ENCODE data around the gene P2RY1. TPM values are rescaled to one million over a fixed set of nuclear protein-coding genes. Genes with fewer than 3 reads are reported as not detected.
A peak's percentile ranks its signal among the peaks of the same experiment; 100 is the strongest.

P2RY1 gene
- 6.3 and 6.4 TPM in 2 replicates for total RNA-seq (2021)
- long read RNA-seq, full-length matches to known transcripts: 85 of 87 reads
- long read RNA-seq, partial matches to known transcripts: 0 of 87 reads
- long read RNA-seq, other reads (novel, unspliced or antisense): 2 of 87 reads

GRCh38 chr3:152834776-152835600 lies at the start of gene P2RY1:
Gene P2RY1 (plus strand): TSS chr3:152835131. CDS start chr3:152835783, 652 bp downstream.
- H3K23ac ChIP-seq (ENCODE audit: insufficient read length, low read depth, low read length): no peak within 1 kb of the TSS

More at GRCh38 chr3:152834776-152835600, at the start of gene P2RY1:
- Histone ChIP-seq H4K91ac (ENCODE audit: insufficient read length, low read depth, low read length) (no peak within 1 kb of the TSS), H3K23me2 (ENCODE audit: insufficient read length, low read depth, low read length, poor library complexity, severe bottlenecking) (peaks cover 9% of the 10 kb centered on the region), H4K8ac (replicated peaks; ENCODE audit: insufficient read length, low read depth, low read length) (no peak within 1 kb of the TSS), H2AK5ac (ENCODE audit: insufficient read length, low read length) (no peak within 1 kb of the TSS), H3T11ph (ENCODE audit: low read length) (no peak within 1 kb of the TSS), H3K4me1 (ENCODE audit: insufficient read depth, low read length) (0 out of 2 replicates have a peak, but pooled peaks cover 2% of the 10 kb centered on the region), H3K4me2 (ENCODE audit: insufficient read depth, insufficient read length, low read length) (peak within 1 kb of the TSS; percentile 84), H4K20me1 (ENCODE audit: control insufficient read depth, insufficient read depth, insufficient read length) (no peaks in the 10 kb centered on the region), H3K9me3 (ENCODE audit: control insufficient read depth, low read depth, low read length) (no peaks in the 10 kb centered on the region), H2BK20ac (ENCODE audit: low read depth, low read length, poor library complexity, severe bottlenecking) (no peak within 1 kb of the TSS), H3K56ac (ENCODE audit: insufficient read length, low read depth, low read length) (no peak within 1 kb of the TSS), H2AFZ (ENCODE audit: low read length) (peak within 1 kb of the TSS; percentile 65), H3K79me1 (ENCODE audit: insufficient read depth, low read depth, low read length, poor library complexity, severe bottlenecking) (no peaks in the 10 kb centered on the region), H2BK12ac (ENCODE audit: insufficient read length, low read depth, low read length) (no peak within 1 kb of the TSS), H3K79me2 (ENCODE audit: insufficient read depth, low read length) (peaks cover 27% of the 10 kb centered on the region; the same call in 1 of the 2 replicates), H2BK15ac (ENCODE audit: low read depth, low read length) (no peak within 1 kb of the TSS), H3K14ac (ENCODE audit: insufficient read depth, low read length) (peak within 1 kb of the TSS; percentile 59), H3K4ac (ENCODE audit: low read depth, low read length) (no peak within 1 kb of the TSS), H3K27ac (ENCODE audit: insufficient read length, low read depth, low read length) (no peak within 1 kb of the TSS), H2BK120ac (ENCODE audit: low read depth, low read length, poor library complexity, severe bottlenecking) (no peak within 1 kb of the TSS), H3K9ac (ENCODE audit: extremely low read depth, insufficient read length, low read length) (peak within 1 kb of the TSS; percentile 41), H2BK5ac (ENCODE audit: insufficient read length, low read length) (no peak within 1 kb of the TSS), H3K18ac (ENCODE audit: insufficient read length, low read depth, low read length) (peak within 1 kb of the TSS; percentile 43), H4K5ac (ENCODE audit: insufficient read length, low read depth, low read length) (no peak within 1 kb of the TSS), H3K27me3 (ENCODE audit: insufficient read depth, low read length) (no peaks in the 10 kb centered on the region)
- TF ChIP-seq CTCF (conservative IDR thresholded peaks at IDR 0.05): peak; percentile 47
- H3K4me3 Mint-ChIP-seq: peak within 1 kb of the TSS; percentile 92 to 93
- WGBS (ENCODE audit: extremely low coverage, insufficient read length, low lambda C conversion rate): no CpG with 5 or more reads among the region's 81 CpGs
- peaks cover 0 to 25% (median 4%) of the 10 kb centered on the region in 3 experiments; a peak in 4 of 7 replicates for H3K36me3 Mint-ChIP-seq (ENCODE audit: insufficient read depth in 1 of 3, low read depth in 3 of 3)
- H3K27ac Mint-ChIP-seq: peak within 1 kb of the TSS; percentile 96 to 98 (median 97)
- H3K27me3 Mint-ChIP-seq (ENCODE audit: low read depth): peaks cover 22% of the 10 kb centered on the region
- 0 out of 5 replicates have a peak, but pooled peaks cover 0 to 2% of the 10 kb centered on the region in 2 experiments for H3K9me3 Mint-ChIP-seq
- peak; percentile 88 for DNase-seq
- peaks cover 32 to 36% of the 10 kb centered on the region in 2 experiments for H3K4me1 Mint-ChIP-seq
